ENCODE measurements around the gene CRHR1.

- TF ChIP-seq CTCF (conservative IDR thresholded peaks at IDR 0.05) (no peak), EZH2 (IDR thresholded peaks at IDR 0.05; ENCODE audit: low read depth) (no peak)
These were observed 90.0 kb downstream of the CRHR1 start for GRCh38 chr17:45874151-45874550.
